Measurements from ENCODE around the gene NPRL2.

DNA sequence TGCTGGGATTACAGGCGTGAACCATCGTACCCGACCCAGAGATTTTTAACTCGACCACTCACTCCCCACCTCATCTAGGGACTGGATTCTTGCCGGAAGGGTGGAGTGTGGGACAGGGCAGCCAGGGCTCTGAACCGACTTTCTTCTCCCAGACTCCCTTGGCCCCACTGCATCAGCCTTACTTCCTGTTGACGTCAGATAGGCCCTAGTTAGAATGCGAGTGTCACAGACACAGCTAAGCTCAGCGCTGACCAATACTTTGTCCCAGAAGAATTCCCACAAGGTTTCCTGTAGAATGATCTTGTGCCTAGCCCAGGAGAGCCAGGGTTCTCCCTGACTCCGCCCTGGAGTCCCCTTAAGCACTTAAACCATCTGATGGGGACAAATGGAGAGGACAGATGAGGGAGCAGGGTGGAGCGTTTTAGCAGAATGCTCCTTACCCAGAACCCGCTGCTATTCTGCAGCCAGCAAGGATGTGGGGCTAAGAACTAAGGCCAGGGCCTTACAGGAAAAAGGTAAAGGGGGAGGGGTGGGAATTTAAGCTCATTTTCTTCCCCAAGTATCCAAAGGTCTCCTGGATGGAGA is 16.7 kb downstream of the NPRL2 start:
- TF ChIP-seq POLR2A (IDR thresholded peaks at IDR 0.05; ENCODE audit: borderline replicate concordance, extremely low read depth, insufficient read depth, insufficient read length) (no peak), POLR2AphosphoS5 (IDR thresholded peaks at IDR 0.05; ENCODE audit: low read depth, low read length) (no peak), EZH2 (IDR thresholded peaks at IDR 0.05) (no peak), EGR1 (IDR thresholded peaks at IDR 0.05; ENCODE audit: low read depth) (no peak), SIN3A (IDR thresholded peaks at IDR 0.05; ENCODE audit: low read depth) (no peak)
- TF ChIP-seq, protein P1, sequence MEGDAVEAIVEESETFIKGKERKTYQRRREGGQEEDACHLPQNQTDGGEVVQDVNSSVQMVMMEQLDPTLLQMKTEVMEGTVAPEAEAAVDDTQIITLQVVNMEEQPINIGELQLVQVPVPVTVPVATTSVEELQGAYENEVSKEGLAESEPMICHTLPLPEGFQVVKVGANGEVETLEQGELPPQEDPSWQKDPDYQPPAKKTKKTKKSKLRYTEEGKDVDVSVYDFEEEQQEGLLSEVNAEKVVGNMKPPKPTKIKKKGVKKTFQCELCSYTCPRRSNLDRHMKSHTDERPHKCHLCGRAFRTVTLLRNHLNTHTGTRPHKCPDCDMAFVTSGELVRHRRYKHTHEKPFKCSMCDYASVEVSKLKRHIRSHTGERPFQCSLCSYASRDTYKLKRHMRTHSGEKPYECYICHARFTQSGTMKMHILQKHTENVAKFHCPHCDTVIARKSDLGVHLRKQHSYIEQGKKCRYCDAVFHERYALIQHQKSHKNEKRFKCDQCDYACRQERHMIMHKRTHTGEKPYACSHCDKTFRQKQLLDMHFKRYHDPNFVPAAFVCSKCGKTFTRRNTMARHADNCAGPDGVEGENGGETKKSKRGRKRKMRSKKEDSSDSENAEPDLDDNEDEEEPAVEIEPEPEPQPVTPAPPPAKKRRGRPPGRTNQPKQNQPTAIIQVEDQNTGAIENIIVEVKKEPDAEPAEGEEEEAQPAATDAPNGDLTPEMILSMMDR (IDR thresholded peaks at IDR 0.05 in 2 of 3, conservative IDR thresholded peaks at IDR 0.05 in 1 of 3; ENCODE audit: borderline replicate concordance in 1 of 3, insufficient read depth in 1 of 3, low read depth in 2 of 3, low read length in 2 of 3): no peak
- TF ChIP-seq, protein P2, sequence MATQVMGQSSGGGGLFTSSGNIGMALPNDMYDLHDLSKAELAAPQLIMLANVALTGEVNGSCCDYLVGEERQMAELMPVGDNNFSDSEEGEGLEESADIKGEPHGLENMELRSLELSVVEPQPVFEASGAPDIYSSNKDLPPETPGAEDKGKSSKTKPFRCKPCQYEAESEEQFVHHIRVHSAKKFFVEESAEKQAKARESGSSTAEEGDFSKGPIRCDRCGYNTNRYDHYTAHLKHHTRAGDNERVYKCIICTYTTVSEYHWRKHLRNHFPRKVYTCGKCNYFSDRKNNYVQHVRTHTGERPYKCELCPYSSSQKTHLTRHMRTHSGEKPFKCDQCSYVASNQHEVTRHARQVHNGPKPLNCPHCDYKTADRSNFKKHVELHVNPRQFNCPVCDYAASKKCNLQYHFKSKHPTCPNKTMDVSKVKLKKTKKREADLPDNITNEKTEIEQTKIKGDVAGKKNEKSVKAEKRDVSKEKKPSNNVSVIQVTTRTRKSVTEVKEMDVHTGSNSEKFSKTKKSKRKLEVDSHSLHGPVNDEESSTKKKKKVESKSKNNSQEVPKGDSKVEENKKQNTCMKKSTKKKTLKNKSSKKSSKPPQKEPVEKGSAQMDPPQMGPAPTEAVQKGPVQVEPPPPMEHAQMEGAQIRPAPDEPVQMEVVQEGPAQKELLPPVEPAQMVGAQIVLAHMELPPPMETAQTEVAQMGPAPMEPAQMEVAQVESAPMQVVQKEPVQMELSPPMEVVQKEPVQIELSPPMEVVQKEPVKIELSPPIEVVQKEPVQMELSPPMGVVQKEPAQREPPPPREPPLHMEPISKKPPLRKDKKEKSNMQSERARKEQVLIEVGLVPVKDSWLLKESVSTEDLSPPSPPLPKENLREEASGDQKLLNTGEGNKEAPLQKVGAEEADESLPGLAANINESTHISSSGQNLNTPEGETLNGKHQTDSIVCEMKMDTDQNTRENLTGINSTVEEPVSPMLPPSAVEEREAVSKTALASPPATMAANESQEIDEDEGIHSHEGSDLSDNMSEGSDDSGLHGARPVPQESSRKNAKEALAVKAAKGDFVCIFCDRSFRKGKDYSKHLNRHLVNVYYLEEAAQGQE (IDR thresholded peaks at IDR 0.05; ENCODE audit: low read depth): no peak
